H1 (cell line): ENCODE results near the gene MAPK8IP1. TPM values are rescaled to one million over a fixed set of nuclear protein-coding genes. Genes with fewer than 3 reads are reported as not detected.

Source experiments
- CTCF ChIA-PET: fragments of 300-600 bp; sonication (Branson Sonifier 250); formaldehyde crosslinking; loops from one replicate; lab custom pipeline; 2021; ENCODE audit not compliant: partially characterized antibody; lab: Charles Lee
- POLR2A ChIA-PET: fragments of 300-600 bp; sonication (Branson Sonifier 250); formaldehyde crosslinking; loops from one replicate; lab custom pipeline; 2021; ENCODE audit warnings: inconsistent platforms; ENCODE audit not compliant: partially characterized antibody; lab: Charles Lee
- DNase-seq, 2 experiments: peaks; one replicate each; pipeline versions ENCODE4 v3.0.0 to v3.0.0-alpha.2; 2010 to 2022; ENCODE audit warnings: low spot score in 2 of 2, low read depth in 1 of 2, mixed read lengths in 1 of 2
- FAIRE-seq: peaks from 2 replicates; lab custom pipeline; 2011; peaks lifted over from hg19 to GRCh38; lab: Jason Lieb, UNC
- H2AFZ ChIP-seq: 2 replicates; pipeline ENCODE4 v1.8.1; 2012; ENCODE audit warnings: low read length, inconsistent platforms
- H2AK5ac ChIP-seq: 2 replicates; pipeline ENCODE4 v1.6.1; 2013; ENCODE audit warnings: low read depth, low read length
- H2BK120ac ChIP-seq: replicated peaks from 2 replicates; pipeline ENCODE3; 2013; ENCODE audit warnings: low read depth, low read length, inconsistent platforms
- H2BK12ac ChIP-seq: 2 replicates; pipeline ENCODE4 v1.6.1; 2013; ENCODE audit warnings: low read depth, low read length
- H2BK15ac ChIP-seq: 2 replicates; pipeline ENCODE4 v1.6.1; 2013; ENCODE audit warnings: low read length
- H2BK20ac ChIP-seq: 2 replicates; pipeline ENCODE4 v1.6.1; 2013; ENCODE audit warnings: low read length
- H2BK5ac ChIP-seq: 2 replicates; pipeline ENCODE4 v1.6.1; 2013; ENCODE audit warnings: low read depth, low read length
- H3K14ac ChIP-seq: 2 replicates; pipeline ENCODE4 v1.6.1; 2013; ENCODE audit warnings: inconsistent platforms; ENCODE audit not compliant: insufficient read length
- H3K18ac ChIP-seq: 2 replicates; pipeline ENCODE4 v1.6.1; 2013; ENCODE audit warnings: low read length; ENCODE audit errors: extremely low read depth
- H3K23ac ChIP-seq: 2 replicates; pipeline ENCODE4 v1.6.1; 2013; ENCODE audit warnings: inconsistent platforms; ENCODE audit not compliant: insufficient read length
- H3K23me2 ChIP-seq: 2 replicates; pipeline ENCODE4 v1.6.1; 2013; ENCODE audit warnings: low read depth, low read length
- H3K27ac ChIP-seq: 2 replicates; pipeline ENCODE4 v1.6.1; 2011; ENCODE audit warnings: low read depth, low read length, inconsistent platforms
- H3K27me3 ChIP-seq, 4 experiments: replicated peaks in 1 of 4; 1 replicate in 1 of 4; 2 replicates in 3 of 4; pipeline versions ENCODE4 v1.6.1 to v1.8.1; 2011 to 2013; ENCODE audit warnings: low read length in 3 of 4, mild to moderate bottlenecking in 3 of 4, inconsistent platforms in 2 of 4, mixed read lengths in 2 of 4, moderate library complexity in 1 of 4; ENCODE audit not compliant: control insufficient read depth in 3 of 4, insufficient read depth in 3 of 4; ENCODE audit errors: extremely low read depth in 1 of 4
- H3K36me3 ChIP-seq, 4 experiments: 2 replicates each; pipeline versions ENCODE4 v1.6.1 to v1.8.1; 2011 to 2013; ENCODE audit warnings: mild to moderate bottlenecking in 4 of 4, low read length in 3 of 4, moderate library complexity in 2 of 4, control low read depth in 1 of 4, inconsistent platforms in 1 of 4; ENCODE audit not compliant: insufficient read depth in 4 of 4, control insufficient read depth in 2 of 4
- H3K4ac ChIP-seq: replicated peaks from 2 replicates; pipeline ENCODE3; 2013; ENCODE audit warnings: low read length, low read depth, mixed read lengths, inconsistent platforms; ENCODE audit not compliant: insufficient read length
- H3K4me1 ChIP-seq, 4 experiments: replicated peaks in 1 of 4; 1 replicate in 1 of 4; 2 replicates in 3 of 4; pipeline versions ENCODE4 v1.6.1 to v1.8.1; 2011 to 2013; ENCODE audit warnings: low read length in 3 of 4, inconsistent platforms in 2 of 4, mixed read lengths in 1 of 4; ENCODE audit not compliant: insufficient read depth in 4 of 4, control insufficient read depth in 3 of 4
- H3K4me2 ChIP-seq, 2 experiments: 2 replicates each; pipeline versions ENCODE4 v1.6.1 to v1.8.1; 2011 to 2013; ENCODE audit warnings: low read depth in 2 of 2, low read length in 2 of 2, control low read depth in 1 of 2, inconsistent platforms in 1 of 2, mild to moderate bottlenecking in 1 of 2; ENCODE audit not compliant: insufficient read depth in 1 of 2
- H3K4me3 ChIP-seq, 4 experiments: fragments of 200-600, 300-600 bp in 1 of 4; sonication (generic), shearing (Covaris generic), sonication (Bioruptor Twin) in 1 of 4; 2 replicates each; pipeline versions ENCODE4 v1.5.1 to v1.8.1; 2011 to 2016; ENCODE audit warnings: low read length in 4 of 4, low read depth in 3 of 4, control low read depth in 2 of 4, inconsistent platforms in 2 of 4, mild to moderate bottlenecking in 2 of 4, mixed read lengths in 1 of 4, moderate library complexity in 1 of 4; ENCODE audit not compliant: insufficient read depth in 2 of 4; ENCODE audit errors: extremely low read depth in 1 of 4
- H3K56ac ChIP-seq: replicated peaks from 2 replicates; pipeline ENCODE3; 2013; ENCODE audit warnings: low read depth, mild to moderate bottlenecking, mixed read lengths, low read length, inconsistent platforms; ENCODE audit not compliant: insufficient read length
- H3K79me1 ChIP-seq: 2 replicates; pipeline ENCODE4 v1.6.1; 2013; ENCODE audit warnings: low read depth, low read length, control low read depth
- H3K79me2 ChIP-seq, 2 experiments: 2 replicates each; pipeline versions ENCODE4 v1.6.1 to v1.8.1; 2012 to 2013; ENCODE audit warnings: low read length in 2 of 2, mild to moderate bottlenecking in 2 of 2, inconsistent platforms in 1 of 2; ENCODE audit not compliant: insufficient read depth in 2 of 2, control insufficient read depth in 1 of 2
- H3K9ac ChIP-seq, 4 experiments: replicated peaks in 1 of 4; 1 replicate in 1 of 4; 2 replicates in 3 of 4; pipeline versions ENCODE4 v1.6.1 to v1.8.1; 2011 to 2013; ENCODE audit warnings: low read depth in 3 of 4, low read length in 3 of 4, control low read depth in 2 of 4, mild to moderate bottlenecking in 2 of 4, moderate library complexity in 2 of 4, inconsistent platforms in 1 of 4; ENCODE audit errors: extremely low read depth in 1 of 4
- H3K9me3 ChIP-seq, 2 experiments: 2 replicates each; pipeline versions ENCODE4 v1.6.1 to v1.8.1; 2012 to 2013; ENCODE audit warnings: mild to moderate bottlenecking in 2 of 2, moderate library complexity in 2 of 2, control low read depth in 1 of 2, inconsistent platforms in 1 of 2, low read depth in 1 of 2, low read length in 1 of 2, mixed read lengths in 1 of 2; ENCODE audit not compliant: insufficient read depth in 2 of 2
- H4K20me1 ChIP-seq, 2 experiments: replicated peaks in 1 of 2; 2 replicates each; pipeline versions ENCODE3 to v1.8.1; 2011 to 2013; ENCODE audit warnings: inconsistent platforms in 2 of 2, low read length in 2 of 2, mild to moderate bottlenecking in 1 of 2; ENCODE audit not compliant: insufficient read depth in 2 of 2, control insufficient read depth in 1 of 2
- H4K5ac ChIP-seq: 2 replicates; pipeline ENCODE4 v1.6.1; 2013; ENCODE audit warnings: low read length, low read depth, mixed read lengths, inconsistent platforms; ENCODE audit not compliant: insufficient read length
- H4K8ac ChIP-seq: 2 replicates; pipeline ENCODE4 v1.8.0; 2013; ENCODE audit warnings: mild to moderate bottlenecking, moderate library complexity, low read length, inconsistent platforms; ENCODE audit not compliant: insufficient read depth; ENCODE audit errors: extremely low read depth
- H4K91ac ChIP-seq: replicated peaks from 2 replicates; pipeline ENCODE3; 2013; ENCODE audit warnings: low read length, mixed read lengths, inconsistent platforms; ENCODE audit not compliant: insufficient read length
- BCL11A ChIP-seq, 2 experiments: IDR thresholded peaks; one replicate each; pipeline ENCODE4 v1.6.1; 2011; ENCODE audit warnings: low read depth in 2 of 2, low read length in 2 of 2, mild to moderate bottlenecking in 2 of 2
- CTBP2 ChIP-seq: IDR thresholded peaks from 2 replicates; pipeline ENCODE4 v1.7.0; 2011; ENCODE audit warnings: borderline replicate concordance, mild to moderate bottlenecking, moderate library complexity, mixed read lengths, low read length; ENCODE audit not compliant: insufficient read depth, insufficient read length
- HDAC6 ChIP-seq: IDR thresholded peaks from one replicate; pipeline ENCODE4 v1.7.1; 2012; ENCODE audit warnings: low read depth, mild to moderate bottlenecking, inconsistent platforms, low read length, moderate library complexity
- POLR2A ChIP-seq, 2 experiments: IDR thresholded peaks; 1 replicate in 1 of 2; 2 replicates in 1 of 2; pipeline ENCODE4 v1.6.1; 2011; ENCODE audit warnings: low read depth in 2 of 2, low read length in 2 of 2, mild to moderate bottlenecking in 2 of 2; ENCODE audit errors: control extremely low read depth in 1 of 2
- RNF2 ChIP-seq: fragments of 200-900, 300-1000 bp; sonication (generic); IDR thresholded peaks from 2 replicates; pipeline ENCODE4 v1.7.1; 2016; ENCODE audit warnings: borderline replicate concordance, low read depth, mild to moderate bottlenecking, antibody characterized with exemption, low read length; ENCODE audit not compliant: poor library complexity, severe bottlenecking; ENCODE audit errors: missing control alignments
- TAF1 ChIP-seq: IDR thresholded peaks from 2 replicates; pipeline ENCODE4 v1.6.1; 2011; ENCODE audit warnings: mild to moderate bottlenecking, low read depth, low read length
- TBP ChIP-seq: IDR thresholded peaks from 2 replicates; pipeline ENCODE4 v1.6.1; 2011; ENCODE audit warnings: low read depth, low read length, improper control_type of control experiment
- TEAD4 ChIP-seq: IDR thresholded peaks from 2 replicates; pipeline ENCODE4 v1.6.1; 2012; ENCODE audit warnings: low read depth, low read length, inconsistent platforms, mixed read lengths
- ZNF274 ChIP-seq: IDR thresholded peaks from 2 replicates; pipeline ENCODE4 v1.7.0; 2012; ENCODE audit warnings: low read length, borderline replicate concordance; ENCODE audit errors: extremely low read depth
- WGBS, 2 experiments: shearing (Covaris generic) in 1 of 2; methylation state at CpG; one replicate each; pipeline versions ENCODE4 v1.1.6 to v1.1.7; 2013 to 2015; ENCODE audit warnings: low lambda C conversion rate in 2 of 2, mixed read lengths in 2 of 2, inconsistent platforms in 1 of 2, low coverage in 1 of 2, missing lambda C conversion rate in 1 of 2; ENCODE audit not compliant: insufficient replicate concordance in 2 of 2, insufficient coverage in 1 of 2, insufficient read length in 1 of 2; ENCODE audit errors: extremely low coverage in 1 of 2, missing lambda C conversion rate in 1 of 2; 5-methylcytosine and 5-hydroxymethylcytosine counted together
- polyA plus RNA-seq, 7 experiments: library from polyadenylated mRNA; depleted of rRNA in 3 of 7; stranded (reverse) in 5 of 7; unstranded in 2 of 7; fragments of >200 nt in 5 of 7; fragments of 200-250 nt in 2 of 7; gene quantifications; 1 replicate in 5 of 7; 2 replicates in 1 of 7; 4 replicates in 1 of 7; pipeline versions ENCODE4 v1.2.1 to v1.2.3, GENCODE V29; 2011 to 2013; ENCODE audit warnings: missing spikeins in 2 of 7, mixed read lengths in 2 of 7
- total RNA-seq: library from RNA; stranded (reverse); fragmentation: NEBNext Ultra II Directional; extraction: Animal tissue kit (Norgen Biotek cat#: 25700); gene quantifications from 2 replicates; pipeline ENCODE4 v1.2.1, GENCODE V29; 2021
- TF ChIP-seq, protein P1 (sequence below), 3 experiments: IDR thresholded peaks; 1 replicate in 2 of 3; 2 replicates in 1 of 3; pipeline versions ENCODE4 v1.5.1 to v1.6.1; 2011; ENCODE audit warnings: low read length in 3 of 3, mild to moderate bottlenecking in 3 of 3, inconsistent platforms in 2 of 3, low read depth in 1 of 3, moderate library complexity in 1 of 3; ENCODE audit not compliant: insufficient read depth in 1 of 3; ENCODE audit errors: control extremely low read depth in 1 of 3

MAPK8IP1 gene
- total and polyA plus RNA-seq, 2 of the 8 experiments (the other 6 are each of a cell fraction or from before 2014, with no cell fraction given) = 32.4 to 40.1 TPM

DNA sequence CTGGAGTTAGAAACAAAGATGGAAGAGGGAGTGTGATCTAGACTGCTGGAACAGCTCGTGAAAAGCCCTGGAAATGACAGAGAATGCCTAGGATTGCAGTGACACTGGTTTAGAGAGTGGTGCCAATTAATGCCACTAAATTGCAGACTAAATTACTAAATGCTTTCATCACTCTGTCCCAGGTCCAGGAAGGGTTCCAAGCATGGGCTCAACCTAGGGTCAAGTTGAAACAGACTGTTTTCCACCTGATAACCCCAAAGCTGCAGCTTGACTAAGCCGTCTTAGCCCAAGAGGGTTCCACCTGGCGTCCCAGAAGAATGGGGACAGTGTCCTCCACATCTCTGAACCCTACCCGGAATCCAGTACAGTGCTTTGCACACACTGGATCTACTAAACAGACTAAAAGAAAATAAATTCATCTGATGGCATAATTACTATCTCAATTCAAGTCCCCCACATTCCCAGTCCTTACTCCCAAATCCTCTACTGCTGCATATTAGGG lies 39.2 kb upstream of the MAPK8IP1 start:
- no peaks in the 10 kb centered on the region for H3K9me3 ChIP-seq
- 0 out of 4 replicates have a peak, but pooled peaks cover 0 to 5% of the 10 kb centered on the region in 2 experiments for H3K79me2 ChIP-seq
- no peak overlapping the region for H2BK12ac ChIP-seq
- ChIA-PET POLR2A (interaction anchor here (0.9 to 2.2 kb wide), 3 partner anchors 15 to 50 kb away, joined by 3 to 17 read pairs (median 3); no protein-coding TSS in a partner anchor), CTCF (interaction anchor here (0.6 to 6.3 kb wide), 3 partner anchors 14 to 239 kb away, joined by 3 to 50 read pairs (median 15); no protein-coding TSS in a partner anchor)
- H3K27me3 ChIP-seq = peaks cover 5 to 25% (median 12%) of the 10 kb centered on the region in 4 experiments; a peak in 6 of 7 replicates
- no peak overlapping the region for H4K91ac ChIP-seq
- H2BK20ac ChIP-seq = no peak overlapping the region
- no peak overlapping the region for H2BK15ac ChIP-seq
- H3K4me2 ChIP-seq = peak overlapping the region in 1 of 2 experiments; percentile 77; a peak in 1 of 4 replicates
- no peak overlapping the region for H2AK5ac ChIP-seq
- H3K4me1 ChIP-seq = peaks cover 0 to 8% (median 5%) of the 10 kb centered on the region in 4 experiments; a peak in 5 of 7 replicates
- no peak overlapping the region for H3K14ac ChIP-seq
- DNase-seq (no peak), FAIRE-seq (no peak)
- no peak overlapping the region for H3K4me3 ChIP-seq
- no peak overlapping the region for H3K56ac ChIP-seq
- H3K9ac ChIP-seq = no peak overlapping the region
- H3K79me1 ChIP-seq = no peaks in the 10 kb centered on the region; the same call in 1 of the 2 replicates
- 74% methylated on average over 4 of the region's 4 CpGs; no CpG with 5 or more reads in 1 of the 2 experiments for WGBS, 2 experiments
- H4K20me1 ChIP-seq = peaks cover 2 to 6% of the 10 kb centered on the region in 2 experiments
- no peak overlapping the region for H3K27ac ChIP-seq
- no peak overlapping the region for H4K8ac ChIP-seq
- no peak overlapping the region for H4K5ac ChIP-seq
- no peak overlapping the region for H2BK5ac ChIP-seq
- no peak overlapping the region for H3K4ac ChIP-seq
- no peak overlapping the region for H2BK120ac ChIP-seq
- H3K23me2 ChIP-seq = peaks cover 2% of the 10 kb centered on the region; the same call in 1 of the 2 replicates
- H3K18ac ChIP-seq = no peak overlapping the region
- H3K23ac ChIP-seq = no peak overlapping the region
- H3K36me3 ChIP-seq = no peaks in the 10 kb centered on the region
- no peak overlapping the region for H2AFZ ChIP-seq
- TF ChIP-seq TAF1 = no peak
- TF ChIP-seq TEAD4 = no peak
- TF ChIP-seq, protein P1, sequence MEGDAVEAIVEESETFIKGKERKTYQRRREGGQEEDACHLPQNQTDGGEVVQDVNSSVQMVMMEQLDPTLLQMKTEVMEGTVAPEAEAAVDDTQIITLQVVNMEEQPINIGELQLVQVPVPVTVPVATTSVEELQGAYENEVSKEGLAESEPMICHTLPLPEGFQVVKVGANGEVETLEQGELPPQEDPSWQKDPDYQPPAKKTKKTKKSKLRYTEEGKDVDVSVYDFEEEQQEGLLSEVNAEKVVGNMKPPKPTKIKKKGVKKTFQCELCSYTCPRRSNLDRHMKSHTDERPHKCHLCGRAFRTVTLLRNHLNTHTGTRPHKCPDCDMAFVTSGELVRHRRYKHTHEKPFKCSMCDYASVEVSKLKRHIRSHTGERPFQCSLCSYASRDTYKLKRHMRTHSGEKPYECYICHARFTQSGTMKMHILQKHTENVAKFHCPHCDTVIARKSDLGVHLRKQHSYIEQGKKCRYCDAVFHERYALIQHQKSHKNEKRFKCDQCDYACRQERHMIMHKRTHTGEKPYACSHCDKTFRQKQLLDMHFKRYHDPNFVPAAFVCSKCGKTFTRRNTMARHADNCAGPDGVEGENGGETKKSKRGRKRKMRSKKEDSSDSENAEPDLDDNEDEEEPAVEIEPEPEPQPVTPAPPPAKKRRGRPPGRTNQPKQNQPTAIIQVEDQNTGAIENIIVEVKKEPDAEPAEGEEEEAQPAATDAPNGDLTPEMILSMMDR (IDR thresholded peaks at IDR 0.05; ENCODE audit: control extremely low read depth in 1 of 3, insufficient read depth in 1 of 3, low read depth in 1 of 3, low read length in 3 of 3) = no peak
- no peak for TF ChIP-seq RNF2
- no peak for TF ChIP-seq BCL11A (IDR thresholded peaks at IDR 0.05; ENCODE audit: low read depth in 2 of 2, low read length in 2 of 2)
- TF ChIP-seq TBP = no peak
- TF ChIP-seq CTBP2 = no peak
- no peak for TF ChIP-seq POLR2A (IDR thresholded peaks at IDR 0.05; ENCODE audit: control extremely low read depth in 1 of 2, low read depth in 2 of 2, low read length in 2 of 2)
- TF ChIP-seq ZNF274 = no peak
- TF ChIP-seq HDAC6 = no peak
